ENCODE data around the gene SH3BGRL2.

The SH3BGRL2 gene

GRCh38 chr6:79684876-79685275 lies 53.7 kb downstream of the SH3BGRL2 start:
- no peak for TF ChIP-seq CTCF (IDR thresholded peaks at IDR 0.05; ENCODE audit: low read depth, low read length)
- no peak for TF ChIP-seq EZH2phosphoT487 (IDR thresholded peaks at IDR 0.05; ENCODE audit: low read depth)
- Histone ChIP-seq H3K36me3 (replicated peaks; ENCODE audit: low read depth, low read length) (no peaks in the 10 kb centered on the region), H3K4me2 (ENCODE audit: low read length) (no peak overlapping the region), H3K4me1 (ENCODE audit: low read length) (no peaks in the 10 kb centered on the region), H3K9ac (ENCODE audit: low read length) (no peak overlapping the region), H3K79me2 (ENCODE audit: low read length) (no peaks in the 10 kb centered on the region), H3K27me3 (ENCODE audit: low read depth, low read length) (no peaks in the 10 kb centered on the region), H3K9me3 (ENCODE audit: insufficient read depth, low read length) (no peaks in the 10 kb centered on the region), H4K20me1 (ENCODE audit: insufficient read depth, low read length) (no peaks in the 10 kb centered on the region), H2AFZ (ENCODE audit: low read depth, low read length) (no peak overlapping the region), H3K27ac (ENCODE audit: low read length) (no peak overlapping the region), H3K4me3 (ENCODE audit: low read length) (no peak overlapping the region)

GRCh38 chr6:79686707-79687309 lies 55.7 kb downstream of the SH3BGRL2 start:
- Histone ChIP-seq H4K20me1 (ENCODE audit: insufficient read depth, low read length) (no peaks in the 10 kb centered on the region), H3K9me3 (ENCODE audit: insufficient read depth, low read length) (no peaks in the 10 kb centered on the region), H3K9ac (ENCODE audit: low read length) (no peak overlapping the region), H3K4me1 (ENCODE audit: low read length) (0 out of 2 replicates have a peak, but pooled peaks cover 4% of the 10 kb centered on the region), H2AFZ (ENCODE audit: low read depth, low read length) (no peak overlapping the region), H3K27me3 (ENCODE audit: low read depth, low read length) (no peaks in the 10 kb centered on the region), H3K4me3 (ENCODE audit: low read length) (no peak overlapping the region), H3K4me2 (ENCODE audit: low read length) (no peak overlapping the region), H3K36me3 (replicated peaks; ENCODE audit: low read depth, low read length) (no peaks in the 10 kb centered on the region), H3K79me2 (ENCODE audit: low read length) (no peaks in the 10 kb centered on the region), H3K27ac (ENCODE audit: low read length) (no peak overlapping the region)
- TF ChIP-seq CTCF (IDR thresholded peaks at IDR 0.05; ENCODE audit: low read depth, low read length) (no peak), EZH2phosphoT487 (IDR thresholded peaks at IDR 0.05; ENCODE audit: low read depth) (no peak)

- no peaks in the 10 kb centered on the region for H3K27me3 ChIP-seq (ENCODE audit: low read depth, low read length)
- H3K4me1 ChIP-seq (ENCODE audit: low read length): 0 out of 2 replicates have a peak, but pooled peaks cover 4% of the 10 kb centered on the region
- no peaks in the 10 kb centered on the region for H3K36me3 ChIP-seq (replicated peaks; ENCODE audit: low read depth, low read length)
- no peak overlapping the region for H3K4me2 ChIP-seq (ENCODE audit: low read length)
- no peaks in the 10 kb centered on the region for H3K9me3 ChIP-seq (ENCODE audit: insufficient read depth, low read length)
- H3K79me2 ChIP-seq (ENCODE audit: low read length): no peaks in the 10 kb centered on the region
- H3K4me3 ChIP-seq (ENCODE audit: low read length): no peak overlapping the region
- TF ChIP-seq EZH2phosphoT487 (IDR thresholded peaks at IDR 0.05; ENCODE audit: low read depth) (no peak), CTCF (IDR thresholded peaks at IDR 0.05; ENCODE audit: low read depth, low read length) (no peak)
- H4K20me1 ChIP-seq (ENCODE audit: insufficient read depth, low read length): no peaks in the 10 kb centered on the region
- H3K27ac ChIP-seq (ENCODE audit: low read length): no peak overlapping the region
- no peak overlapping the region for H2AFZ ChIP-seq (ENCODE audit: low read depth, low read length)
- no peak overlapping the region for H3K9ac ChIP-seq (ENCODE audit: low read length)
Measured at GRCh38 chr6:79687759-79688158, 56.6 kb downstream of the SH3BGRL2 start.

- H3K27me3 ChIP-seq (ENCODE audit: low read depth, low read length): no peaks in the 10 kb centered on the region
- 0 out of 2 replicates have a peak, but pooled peaks cover 4% of the 10 kb centered on the region for H3K4me1 ChIP-seq (ENCODE audit: low read length)
- no peak overlapping the region for H3K4me2 ChIP-seq (ENCODE audit: low read length)
- H2AFZ ChIP-seq (ENCODE audit: low read depth, low read length): no peak overlapping the region
- no peak overlapping the region for H3K4me3 ChIP-seq (ENCODE audit: low read length)
- TF ChIP-seq EZH2phosphoT487 (IDR thresholded peaks at IDR 0.05; ENCODE audit: low read depth) (no peak), CTCF (IDR thresholded peaks at IDR 0.05; ENCODE audit: low read depth, low read length) (no peak)
- H3K9me3 ChIP-seq (ENCODE audit: insufficient read depth, low read length): no peaks in the 10 kb centered on the region
- no peak overlapping the region for H3K9ac ChIP-seq (ENCODE audit: low read length)
- no peaks in the 10 kb centered on the region for H3K36me3 ChIP-seq (replicated peaks; ENCODE audit: low read depth, low read length)
- H4K20me1 ChIP-seq (ENCODE audit: insufficient read depth, low read length): no peaks in the 10 kb centered on the region
- no peaks in the 10 kb centered on the region for H3K79me2 ChIP-seq (ENCODE audit: low read length)
- H3K27ac ChIP-seq (ENCODE audit: low read length): no peak overlapping the region
Measured at GRCh38 chr6:79694156-79694555, 63.0 kb downstream of the SH3BGRL2 start.

Measured in OCI-LY3 (cell line).